HepG2 (cell line): ENCODE data around the gene RPL31. TPM values are rescaled to one million over a fixed set of nuclear protein-coding genes. Genes with fewer than 3 reads are reported as not detected.

ENCODE experiments used
- AGO1 ChIP-seq: fragments of 200-400 bp; formaldehyde crosslinking; IDR thresholded peaks from 2 replicates; pipeline ENCODE4 v1.6.1; 2017; ENCODE audit warnings: mild to moderate bottlenecking, low read depth, low read length, moderate library complexity; ENCODE audit not compliant: poor library complexity, severe bottlenecking
- ASH2L ChIP-seq: fragments of 300-600, 200-600 bp; sonication (generic); IDR thresholded peaks from 2 replicates; pipeline ENCODE4 v1.7.0; 2017; ENCODE audit warnings: low read depth, mild to moderate bottlenecking, moderate library complexity, mixed read lengths, low read length; ENCODE audit not compliant: insufficient read length
- BRCA1 ChIP-seq: sonication (generic); formaldehyde crosslinking; IDR thresholded peaks from 2 replicates; pipeline ENCODE4 v1.4.0; 2020; ENCODE audit warnings: missing genetic modification reagents
- EZH2 ChIP-seq: conservative IDR thresholded peaks from 2 replicates; pipeline ENCODE4 v1.6.1; 2012; ENCODE audit warnings: mild to moderate bottlenecking, low read depth, low read length, moderate library complexity
- GPN1 ChIP-seq: sonication (generic); formaldehyde crosslinking; IDR thresholded peaks from 2 replicates; pipeline ENCODE4 v1.5.1; 2020; ENCODE audit warnings: missing genetic modification reagents, borderline replicate concordance
- GZF1 ChIP-seq: sonication (generic); formaldehyde crosslinking; IDR thresholded peaks from 2 replicates; pipeline ENCODE4 v1.5.1; 2020; ENCODE audit warnings: mild to moderate bottlenecking, missing genetic modification reagents
- HOXD1 ChIP-seq: sonication (generic); formaldehyde crosslinking; IDR thresholded peaks from 2 replicates; pipeline ENCODE4 v1.5.0; 2020; ENCODE audit warnings: missing genetic modification reagents
- ZBTB33 ChIP-seq: sonication (generic); formaldehyde crosslinking; IDR thresholded peaks from 2 replicates; pipeline ENCODE4 v1.4.0; 2020; ENCODE audit warnings: missing genetic modification reagents
- ZBTB43 ChIP-seq: sonication (generic); formaldehyde crosslinking; conservative IDR thresholded peaks from 2 replicates; pipeline ENCODE4 v1.4.0; 2020; ENCODE audit warnings: missing genetic modification reagents
- ZHX2 ChIP-seq, 2 experiments: sonication (generic) in 1 of 2; formaldehyde crosslinking in 1 of 2; IDR thresholded peaks; 2 replicates each; pipeline versions ENCODE4 v1.6.1 to v1.9.0; 2014 to 2022; ENCODE audit warnings: antibody characterized with exemption in 1 of 2, borderline replicate concordance in 1 of 2, inconsistent platforms in 1 of 2, low read depth in 1 of 2, missing genetic modification reagents in 1 of 2
- ZKSCAN5 ChIP-seq: sonication (generic); formaldehyde crosslinking; IDR thresholded peaks from 2 replicates; pipeline ENCODE4 v1.5.1; 2020; ENCODE audit warnings: mild to moderate bottlenecking, missing genetic modification reagents
- ZNF3 ChIP-seq: IDR thresholded peaks from 2 replicates; pipeline ENCODE4 v1.7.0; 2017; ENCODE audit warnings: inconsistent platforms
- ZNF331 ChIP-seq: sonication (generic); formaldehyde crosslinking; IDR thresholded peaks from 2 replicates; pipeline ENCODE4 v1.4.0; 2020; ENCODE audit warnings: missing genetic modification reagents
- ZNF33A ChIP-seq: sonication (generic); formaldehyde crosslinking; IDR thresholded peaks from 2 replicates; pipeline ENCODE4 v1.5.1; 2020; ENCODE audit warnings: missing genetic modification reagents, mild to moderate bottlenecking, moderate library complexity, borderline replicate concordance
- ZNF577 ChIP-seq: sonication (generic); formaldehyde crosslinking; IDR thresholded peaks from 2 replicates; pipeline ENCODE4 v1.4.0; 2020; ENCODE audit warnings: mild to moderate bottlenecking, low read depth, missing genetic modification reagents, borderline replicate concordance
- ZNF644 ChIP-seq: IDR thresholded peaks from 2 replicates; pipeline ENCODE4 v1.6.1; 2016; ENCODE audit warnings: low read depth
- ZNF780A ChIP-seq: sonication (generic); formaldehyde crosslinking; IDR thresholded peaks from 2 replicates; pipeline ENCODE4 v1.8.0; 2022; ENCODE audit warnings: mild to moderate bottlenecking, missing genetic modification reagents, moderate library complexity
- ZNF788 ChIP-seq: sonication (generic); formaldehyde crosslinking; IDR thresholded peaks from 2 replicates; pipeline ENCODE4 v1.5.0; 2020; ENCODE audit warnings: mild to moderate bottlenecking, missing genetic modification reagents, borderline replicate concordance
- ZNF883 ChIP-seq: sonication (generic); formaldehyde crosslinking; IDR thresholded peaks from 2 replicates; pipeline ENCODE4 v1.5.1; 2020; ENCODE audit warnings: mild to moderate bottlenecking, missing genetic modification reagents; ENCODE audit errors: not compliant biosample characterization
- polyA plus RNA-seq, 8 experiments: library from polyadenylated mRNA; depleted of rRNA in 3 of 8; stranded (reverse) in 7 of 8; unstranded in 1 of 8; fragments of >200 nt; fragmentation: Illumina TruSeq in 4 of 8; extraction: Trizol in 4 of 8; gene quantifications; 2 replicates each; pipeline versions ENCODE4 v1.2.1 to v1.2.3, GENCODE V29; 2011 to 2016; ENCODE audit warnings: low read depth in 4 of 8, missing spikeins in 1 of 8, mixed read lengths in 1 of 8; ENCODE audit not compliant: insufficient read depth in 1 of 8
- total RNA-seq, 5 experiments: library from RNA; depleted of rRNA; stranded (reverse); fragments of >200 nt; fragmentation: Illumina TruSeq; extraction: Trizol; gene quantifications; 2 replicates each; pipeline ENCODE4 v1.2.3, GENCODE V29; 2016; ENCODE audit warnings: low read depth in 1 of 5

RPL31 gene
- total and polyA plus RNA-seq, 2 of the 13 experiments (the other 11 are each of a cell fraction or from before 2014, with no cell fraction given): 3,331 to 3,582 TPM

GRCh38 chr2:101001691-101002561 lies at the start of gene RPL31 (continued):
- TF ChIP-seq ZBTB33 (CRISPR knock-in tag): no peak; the same call in none of the 2 replicates
- TF ChIP-seq ZBTB43 (CRISPR knock-in tag): no peak; the same call in 1 of the 2 replicates
- TF ChIP-seq ZNF788 (CRISPR knock-in tag): peak; percentile 98; the same call in 1 of the 2 replicates
- TF ChIP-seq ZNF644: no peak
- TF ChIP-seq ZNF3 (CRISPR knock-in tag): peak; percentile 70
- TF ChIP-seq ZHX2 (IDR thresholded peaks at IDR 0.05; ENCODE audit: low read depth): peak; percentile 93
- TF ChIP-seq ZHX2 (CRISPR knock-in tag; IDR thresholded peaks at IDR 0.05; ENCODE audit: borderline replicate concordance): peak; percentile 73; the same call in 1 of the 2 replicates
- TF ChIP-seq ZNF577 (CRISPR knock-in tag): peak; percentile 97; the same call in 1 of the 2 replicates
- TF ChIP-seq ZNF883 (CRISPR knock-in tag): peak; percentile 99
- TF ChIP-seq AGO1: peak; percentile 75
- TF ChIP-seq BRCA1: peak; percentile 94; the same call in 1 of the 2 replicates
- TF ChIP-seq ZNF331 (CRISPR knock-in tag): peak; percentile 98
- peak; percentile 65; the same call in 1 of the 2 replicates for TF ChIP-seq ZKSCAN5
- peak; percentile 67; the same call in 1 of the 2 replicates for TF ChIP-seq GPN1 (CRISPR knock-in tag)
- 0 out of 2 replicates have a peak, but pooled peaks have one; percentile 52 for TF ChIP-seq EZH2
- TF ChIP-seq ASH2L: peak; percentile 99
- TF ChIP-seq ZNF33A (CRISPR knock-in tag): no peak
- TF ChIP-seq GZF1 (CRISPR knock-in tag): peak; percentile 84
- peak; percentile 61; the same call in 1 of the 2 replicates for TF ChIP-seq HOXD1 (CRISPR knock-in tag)
- peak; percentile 93 for TF ChIP-seq ZNF780A (CRISPR knock-in tag)
